Stomach (tissue), 4 donors: ENCODE measurements around the gene PRR5L.

Source experiments
- POLR2A ChIP-seq, 4 donors: fragments of 450-650 bp; IDR thresholded peaks; one replicate each; pipeline ENCODE4 v1.6.1; 2016; ENCODE audit warnings: antibody characterized with exemption in 4 of 4, control low read depth in 2 of 4, mild to moderate bottlenecking in 1 of 4, moderate library complexity in 1 of 4
- POLR2AphosphoS5 ChIP-seq, 3 donors: sonication (generic); formaldehyde crosslinking; IDR thresholded peaks; one replicate each; pipeline ENCODE4 v1.6.1; 2016; ENCODE audit warnings: antibody characterized with exemption in 3 of 3
- TF ChIP-seq, protein P1 (sequence below), 7 experiments: fragments of 450-650 bp in 4 of 7; fragments of 200-600 bp in 3 of 7; sonication (generic) in 3 of 7; IDR thresholded peaks; one replicate each; pipeline ENCODE4 v1.5.1; 2016 to 2019; ENCODE audit warnings: antibody characterized with exemption in 7 of 7, control low read depth in 2 of 7, mild to moderate bottlenecking in 1 of 7

DNA sequence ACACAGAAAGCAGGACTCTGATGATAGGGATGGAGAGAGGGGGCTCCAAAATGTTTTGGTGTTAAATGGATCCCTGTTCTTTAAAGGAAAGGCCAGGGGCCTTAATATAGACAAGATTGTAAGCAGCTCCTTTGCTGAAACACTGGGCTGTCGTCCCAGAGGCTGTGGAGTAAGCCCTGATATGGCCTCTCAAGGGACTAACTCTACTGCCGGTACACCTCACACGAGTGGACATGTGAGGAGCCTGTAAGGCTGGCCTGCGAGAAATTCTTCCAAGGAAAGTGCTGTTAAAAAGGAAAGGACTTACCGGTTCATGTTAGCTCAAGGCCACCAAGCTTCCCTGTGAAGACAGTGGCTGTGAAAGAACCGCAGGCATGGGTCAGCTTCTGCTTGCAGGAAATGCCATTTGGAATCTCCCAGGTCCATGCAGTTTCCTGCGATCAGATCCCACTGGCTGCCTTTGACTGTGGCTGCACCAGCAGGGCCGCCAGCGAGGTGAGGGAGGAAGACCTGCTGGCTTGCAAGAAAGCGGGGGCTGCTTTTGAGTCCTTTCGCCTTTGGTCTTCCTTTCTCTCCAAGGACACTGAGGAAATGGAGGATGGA, 106.6 kb downstream of the PRR5L start:
- TF ChIP-seq, protein P1, sequence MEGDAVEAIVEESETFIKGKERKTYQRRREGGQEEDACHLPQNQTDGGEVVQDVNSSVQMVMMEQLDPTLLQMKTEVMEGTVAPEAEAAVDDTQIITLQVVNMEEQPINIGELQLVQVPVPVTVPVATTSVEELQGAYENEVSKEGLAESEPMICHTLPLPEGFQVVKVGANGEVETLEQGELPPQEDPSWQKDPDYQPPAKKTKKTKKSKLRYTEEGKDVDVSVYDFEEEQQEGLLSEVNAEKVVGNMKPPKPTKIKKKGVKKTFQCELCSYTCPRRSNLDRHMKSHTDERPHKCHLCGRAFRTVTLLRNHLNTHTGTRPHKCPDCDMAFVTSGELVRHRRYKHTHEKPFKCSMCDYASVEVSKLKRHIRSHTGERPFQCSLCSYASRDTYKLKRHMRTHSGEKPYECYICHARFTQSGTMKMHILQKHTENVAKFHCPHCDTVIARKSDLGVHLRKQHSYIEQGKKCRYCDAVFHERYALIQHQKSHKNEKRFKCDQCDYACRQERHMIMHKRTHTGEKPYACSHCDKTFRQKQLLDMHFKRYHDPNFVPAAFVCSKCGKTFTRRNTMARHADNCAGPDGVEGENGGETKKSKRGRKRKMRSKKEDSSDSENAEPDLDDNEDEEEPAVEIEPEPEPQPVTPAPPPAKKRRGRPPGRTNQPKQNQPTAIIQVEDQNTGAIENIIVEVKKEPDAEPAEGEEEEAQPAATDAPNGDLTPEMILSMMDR (IDR thresholded peaks at IDR 0.05): no peak
- TF ChIP-seq POLR2A (IDR thresholded peaks at IDR 0.05) (no peak), POLR2AphosphoS5 (IDR thresholded peaks at IDR 0.05) (no peak)
